Vagina (tissue), 2 donors: ENCODE results near the gene APBB1IP. TPM values are rescaled to one million over a fixed set of nuclear protein-coding genes. Genes with fewer than 3 reads are reported as not detected.

ENCODE experiments used
- DNase-seq, 2 donors: peaks; one replicate each; pipeline ENCODE4 v3.0.0-alpha.2; 2017; ENCODE audit errors: extremely low spot score in 2 of 2
- H3K27ac ChIP-seq: fragments of 200-600 bp; sonication (generic); one replicate; pipeline ENCODE4 v1.5.1; 2019
- H3K27me3 ChIP-seq: fragments of 200-600 bp; sonication (generic); one replicate; pipeline ENCODE4 v1.5.1; 2019
- H3K36me3 ChIP-seq, 2 donors: fragments of 200-600 bp; sonication (generic); one replicate each; pipeline ENCODE4 v1.5.1; 2017 to 2019
- H3K4me1 ChIP-seq: fragments of 200-600 bp; sonication (generic); one replicate; pipeline ENCODE4 v1.5.1; 2019
- H3K4me3 ChIP-seq, 2 donors: fragments of 200-600 bp; sonication (generic); 1 replicate in 1 of 2; 2 replicates in 1 of 2; pipeline ENCODE4 v1.5.1; 2016 to 2019
- H3K9me3 ChIP-seq: fragments of 200-600 bp; sonication (generic); one replicate; pipeline ENCODE4 v1.5.1; 2019
- POLR2A ChIP-seq, 2 donors: fragments of 450-650 bp; IDR thresholded peaks; one replicate each; pipeline ENCODE4 v1.6.1; 2017; ENCODE audit warnings: antibody characterized with exemption in 2 of 2, mild to moderate bottlenecking in 2 of 2, moderate library complexity in 2 of 2
- POLR2AphosphoS5 ChIP-seq, 2 donors: sonication (generic); formaldehyde crosslinking; IDR thresholded peaks; one replicate each; pipeline ENCODE4 v1.9.0; 2017; ENCODE audit warnings: antibody characterized with exemption in 2 of 2, mild to moderate bottlenecking in 2 of 2, low read depth in 1 of 2; ENCODE audit not compliant: insufficient read depth in 1 of 2
- intact Hi-C: fragments of 100-400 bp; cut with DNase I; formaldehyde crosslinking; loops from one replicate; pipeline ENCODE4 v1.15.1; 2023
- total RNA-seq: library from RNA; depleted of rRNA; stranded (reverse); fragments of >200 nt; gene quantifications from one replicate; pipeline ENCODE4 v1.2.3, GENCODE V29; 2016
- TF ChIP-seq, protein P1 (sequence below), 3 experiments: fragments of 450-650 bp in 2 of 3; fragments of 200-600 bp in 1 of 3; sonication (generic) in 1 of 3; IDR thresholded peaks; one replicate each; pipeline ENCODE4 v1.5.1; 2017 to 2019; ENCODE audit warnings: antibody characterized with exemption in 3 of 3, mild to moderate bottlenecking in 2 of 3, moderate library complexity in 2 of 3

Gene APBB1IP
- total RNA-seq, 1 donor from 2014 or later, result 7.4 TPM

DNA sequence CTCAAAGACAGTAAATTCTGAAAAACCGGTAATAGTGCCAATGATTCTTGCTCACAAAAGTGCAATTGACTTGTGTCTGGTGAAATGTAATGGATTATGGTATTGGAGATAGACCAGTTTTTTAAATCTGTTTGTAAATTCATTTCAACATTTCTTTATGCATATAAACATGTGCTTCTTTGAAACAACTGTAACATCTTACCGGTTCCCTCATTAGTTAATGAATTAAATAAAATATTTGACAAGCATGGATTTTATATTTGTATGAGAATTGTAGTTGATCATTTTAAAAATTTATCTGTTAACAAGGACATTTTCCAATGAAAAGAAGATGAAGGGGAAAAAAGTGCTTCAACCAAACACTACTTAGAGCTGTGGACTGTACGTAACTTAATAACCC lies 21.0 kb upstream of the APBB1IP start:
- H3K9me3 ChIP-seq, result no peaks in the 10 kb centered on the region
- no peak for TF ChIP-seq POLR2A (IDR thresholded peaks at IDR 0.05)
- TF ChIP-seq, protein P1, sequence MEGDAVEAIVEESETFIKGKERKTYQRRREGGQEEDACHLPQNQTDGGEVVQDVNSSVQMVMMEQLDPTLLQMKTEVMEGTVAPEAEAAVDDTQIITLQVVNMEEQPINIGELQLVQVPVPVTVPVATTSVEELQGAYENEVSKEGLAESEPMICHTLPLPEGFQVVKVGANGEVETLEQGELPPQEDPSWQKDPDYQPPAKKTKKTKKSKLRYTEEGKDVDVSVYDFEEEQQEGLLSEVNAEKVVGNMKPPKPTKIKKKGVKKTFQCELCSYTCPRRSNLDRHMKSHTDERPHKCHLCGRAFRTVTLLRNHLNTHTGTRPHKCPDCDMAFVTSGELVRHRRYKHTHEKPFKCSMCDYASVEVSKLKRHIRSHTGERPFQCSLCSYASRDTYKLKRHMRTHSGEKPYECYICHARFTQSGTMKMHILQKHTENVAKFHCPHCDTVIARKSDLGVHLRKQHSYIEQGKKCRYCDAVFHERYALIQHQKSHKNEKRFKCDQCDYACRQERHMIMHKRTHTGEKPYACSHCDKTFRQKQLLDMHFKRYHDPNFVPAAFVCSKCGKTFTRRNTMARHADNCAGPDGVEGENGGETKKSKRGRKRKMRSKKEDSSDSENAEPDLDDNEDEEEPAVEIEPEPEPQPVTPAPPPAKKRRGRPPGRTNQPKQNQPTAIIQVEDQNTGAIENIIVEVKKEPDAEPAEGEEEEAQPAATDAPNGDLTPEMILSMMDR (IDR thresholded peaks at IDR 0.05), result no peak
- TF ChIP-seq POLR2AphosphoS5 (IDR thresholded peaks at IDR 0.05; ENCODE audit: insufficient read depth in 1 of 2, low read depth in 1 of 2), result no peak
- H3K4me1 ChIP-seq, result no peaks in the 10 kb centered on the region
- H3K27ac ChIP-seq, result no peak overlapping the region
- no peaks in the 10 kb centered on the region for H3K27me3 ChIP-seq
- intact Hi-C loops, result no loop called here
- no peak for DNase-seq
- no peak overlapping the region for H3K4me3 ChIP-seq
- no peaks in the 10 kb centered on the region for H3K36me3 ChIP-seq

DNA sequence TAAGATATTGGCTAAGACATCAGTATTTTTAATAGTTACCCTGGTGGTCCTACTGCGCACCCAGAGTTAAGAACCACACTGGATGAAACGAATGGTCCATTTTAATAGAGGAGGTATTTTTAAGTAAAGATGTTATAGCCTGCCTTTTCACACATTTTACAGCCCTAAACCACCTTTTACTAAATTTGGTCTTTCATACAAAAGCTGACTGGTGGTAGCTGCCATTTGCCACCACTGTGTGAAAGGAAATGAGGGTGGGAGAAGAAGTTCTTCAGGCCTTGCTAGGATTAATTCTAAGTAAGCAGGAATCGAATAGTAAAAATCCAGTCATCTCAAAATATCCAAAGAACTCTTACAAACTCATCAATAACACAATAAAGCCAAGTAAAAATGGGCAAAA lies 15.2 kb upstream of the APBB1IP start:
- DNase-seq, result no peak
- intact Hi-C loops, result no loop called here
- Histone ChIP-seq H3K36me3 (no peaks in the 10 kb centered on the region), H3K4me1 (no peaks in the 10 kb centered on the region), H3K27me3 (no peaks in the 10 kb centered on the region), H3K4me3 (no peak overlapping the region), H3K9me3 (no peaks in the 10 kb centered on the region), H3K27ac (no peak overlapping the region)
- TF ChIP-seq, protein P1 (IDR thresholded peaks at IDR 0.05), result no peak
- TF ChIP-seq POLR2A (IDR thresholded peaks at IDR 0.05), result no peak
- TF ChIP-seq POLR2AphosphoS5 (IDR thresholded peaks at IDR 0.05; ENCODE audit: insufficient read depth in 1 of 2, low read depth in 1 of 2), result no peak

DNA sequence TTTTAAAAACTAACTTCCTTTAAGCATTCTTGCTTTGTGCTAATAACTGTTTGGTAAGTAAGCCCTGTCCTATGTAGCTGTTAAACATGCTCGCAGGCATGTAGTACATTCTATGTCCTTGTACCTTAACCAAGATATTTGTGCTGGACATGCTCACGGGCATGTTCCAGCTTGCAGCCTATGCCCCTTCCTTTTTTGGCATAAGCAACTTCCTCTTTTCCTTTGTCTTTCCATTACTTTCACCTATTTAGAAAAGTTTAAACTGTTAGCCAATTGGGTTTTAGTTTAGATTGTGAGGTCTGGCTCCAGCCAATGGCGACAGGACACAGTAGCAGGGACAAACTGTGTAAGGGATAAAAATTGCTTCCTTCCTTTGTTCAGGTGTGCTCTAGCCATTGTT lies 14.4 kb upstream of the APBB1IP start:
- no peaks in the 10 kb centered on the region for H3K4me1 ChIP-seq
- intact Hi-C loops, result no loop called here
- H3K27me3 ChIP-seq, result no peaks in the 10 kb centered on the region
- TF ChIP-seq POLR2AphosphoS5 (IDR thresholded peaks at IDR 0.05; ENCODE audit: insufficient read depth in 1 of 2, low read depth in 1 of 2) (no peak), POLR2A (IDR thresholded peaks at IDR 0.05) (no peak)
- TF ChIP-seq, protein P1 (IDR thresholded peaks at IDR 0.05), result no peak
- no peak overlapping the region for H3K4me3 ChIP-seq
- no peak for DNase-seq
- no peaks in the 10 kb centered on the region for H3K36me3 ChIP-seq
- no peaks in the 10 kb centered on the region for H3K9me3 ChIP-seq
- no peak overlapping the region for H3K27ac ChIP-seq

- Histone ChIP-seq H3K4me3 (no peak overlapping the region), H3K27me3 (no peaks in the 10 kb centered on the region), H3K9me3 (no peaks in the 10 kb centered on the region), H3K27ac (no peak overlapping the region), H3K4me1 (no peaks in the 10 kb centered on the region), H3K36me3 (no peaks in the 10 kb centered on the region)
- no peak for DNase-seq
- intact Hi-C loops, result no loop called here
- no peak for TF ChIP-seq POLR2AphosphoS5 (IDR thresholded peaks at IDR 0.05; ENCODE audit: insufficient read depth in 1 of 2, low read depth in 1 of 2)
- TF ChIP-seq, protein P1 (IDR thresholded peaks at IDR 0.05), result no peak
- no peak for TF ChIP-seq POLR2A (IDR thresholded peaks at IDR 0.05)
Measured at GRCh38 chr10:26430641-26431163, 7.4 kb upstream of the APBB1IP start.

DNA sequence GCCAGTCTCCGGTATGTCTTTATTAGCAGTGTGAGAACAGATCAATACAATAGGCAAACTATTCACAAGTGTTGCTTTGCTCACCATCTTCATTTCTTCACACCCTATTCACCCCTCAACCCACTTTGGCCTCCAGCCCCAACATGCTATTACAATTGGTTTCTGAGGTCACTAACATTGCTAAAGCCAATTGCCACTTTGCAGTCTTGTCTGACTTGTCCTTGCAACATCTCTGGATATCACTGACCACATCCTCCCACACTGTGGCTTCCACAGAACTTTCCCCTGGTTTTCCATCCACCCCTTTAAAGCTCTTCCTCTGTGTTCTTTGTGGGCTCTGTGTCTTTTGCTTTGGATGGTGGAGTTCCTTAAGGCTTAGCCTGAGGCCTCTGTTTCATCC lies 5.2 kb upstream of the APBB1IP start:
- Histone ChIP-seq H3K27ac (no peak overlapping the region), H3K4me1 (no peaks in the 10 kb centered on the region), H3K9me3 (no peaks in the 10 kb centered on the region), H3K27me3 (no peaks in the 10 kb centered on the region), H3K4me3 (no peak overlapping the region), H3K36me3 (no peaks in the 10 kb centered on the region)
- DNase-seq, result no peak
- intact Hi-C loops, result no loop called here
- TF ChIP-seq, protein P1 (IDR thresholded peaks at IDR 0.05), result no peak
- TF ChIP-seq POLR2A (IDR thresholded peaks at IDR 0.05), result no peak
- TF ChIP-seq POLR2AphosphoS5 (IDR thresholded peaks at IDR 0.05; ENCODE audit: insufficient read depth in 1 of 2, low read depth in 1 of 2), result no peak
